Glutamatergic neuron (in vitro differentiated cells): Measurements from ENCODE around the gene DDO. TPM values are rescaled to one million over a fixed set of nuclear protein-coding genes. Genes with fewer than 3 reads are reported as not detected.

Experiments
- DNase-seq: peaks from one replicate; pipeline ENCODE4 v3.0.0; 2022
- H3K27ac Mint-ChIP-seq: one replicate; pipeline ENCODE4 v1.8.0; 2020; ENCODE audit warnings: mild to moderate bottlenecking, mixed read lengths, inconsistent platforms; ENCODE audit not compliant: unreplicated experiment
- H3K27me3 Mint-ChIP-seq: one replicate; pipeline ENCODE4 v1.8.0; 2020; ENCODE audit warnings: mild to moderate bottlenecking, moderate library complexity, mixed read lengths, inconsistent platforms; ENCODE audit not compliant: unreplicated experiment
- H3K36me3 Mint-ChIP-seq: one replicate; pipeline ENCODE4 v1.8.0; 2020; ENCODE audit warnings: mild to moderate bottlenecking, mixed read lengths, inconsistent platforms; ENCODE audit not compliant: unreplicated experiment
- H3K4me1 Mint-ChIP-seq: one replicate; pipeline ENCODE4 v1.8.0; 2020; ENCODE audit warnings: mild to moderate bottlenecking, low read depth, mixed read lengths, inconsistent platforms; ENCODE audit not compliant: unreplicated experiment
- H3K4me3 Mint-ChIP-seq: one replicate; pipeline ENCODE4 v1.8.0; 2020; ENCODE audit warnings: mild to moderate bottlenecking, mixed read lengths, inconsistent platforms; ENCODE audit not compliant: unreplicated experiment
- H3K9me3 Mint-ChIP-seq: one replicate; pipeline ENCODE4 v1.8.0; 2020; ENCODE audit warnings: mild to moderate bottlenecking, moderate library complexity, mixed read lengths, inconsistent platforms; ENCODE audit not compliant: unreplicated experiment
- total RNA-seq: library from RNA; stranded (reverse); fragmentation: NEBNext Ultra II Directional; extraction: Animal tissue kit (Norgen Biotek cat#: 25700); gene quantifications from one replicate; pipeline ENCODE4 v1.2.1, GENCODE V29; 2021; ENCODE audit not compliant: unreplicated experiment
- TF ChIP-seq, protein P1 (sequence below): fragments of 200-600 bp; sonication (generic); IDR thresholded peaks from one replicate; pipeline ENCODE4 v1.5.0; 2021; ENCODE audit not compliant: partially characterized antibody, unreplicated experiment

Gene DDO
- total RNA-seq, 1 donor from 2014 or later: not detected

DNA sequence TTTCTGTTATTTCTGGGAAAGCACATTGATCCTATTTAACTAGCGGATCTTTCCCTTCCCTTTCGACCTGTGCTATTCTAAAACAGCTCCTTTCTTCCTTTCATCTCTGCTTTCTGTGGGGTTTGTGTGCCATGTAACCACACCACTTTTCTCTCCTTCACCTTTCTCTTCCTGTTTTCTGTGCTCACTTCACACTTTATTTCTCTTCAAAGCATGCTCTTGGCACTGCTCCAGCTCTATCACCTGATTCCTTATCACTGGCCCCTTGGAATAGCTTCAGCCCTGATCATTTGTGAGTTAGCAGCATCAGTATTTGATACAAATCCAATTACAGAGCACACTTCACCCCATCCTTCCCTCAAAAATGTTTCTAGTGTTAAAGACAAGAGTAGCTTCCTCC lies 49.1 kb downstream of the DDO start:
- no peaks in the 10 kb centered on the region for H3K9me3 Mint-ChIP-seq

GRCh38 chr6:110364364-110365105 lies 50.8 kb downstream of the DDO start:
- Mint-ChIP-seq H3K36me3 (peaks cover 13% of the 10 kb centered on the region), H3K27ac (no peak overlapping the region), H3K9me3 (no peaks in the 10 kb centered on the region), H3K4me1 (peaks cover 4% of the 10 kb centered on the region), H3K4me3 (no peak overlapping the region), H3K27me3 (no peaks in the 10 kb centered on the region)
- no peak for DNase-seq
- TF ChIP-seq, protein P1, sequence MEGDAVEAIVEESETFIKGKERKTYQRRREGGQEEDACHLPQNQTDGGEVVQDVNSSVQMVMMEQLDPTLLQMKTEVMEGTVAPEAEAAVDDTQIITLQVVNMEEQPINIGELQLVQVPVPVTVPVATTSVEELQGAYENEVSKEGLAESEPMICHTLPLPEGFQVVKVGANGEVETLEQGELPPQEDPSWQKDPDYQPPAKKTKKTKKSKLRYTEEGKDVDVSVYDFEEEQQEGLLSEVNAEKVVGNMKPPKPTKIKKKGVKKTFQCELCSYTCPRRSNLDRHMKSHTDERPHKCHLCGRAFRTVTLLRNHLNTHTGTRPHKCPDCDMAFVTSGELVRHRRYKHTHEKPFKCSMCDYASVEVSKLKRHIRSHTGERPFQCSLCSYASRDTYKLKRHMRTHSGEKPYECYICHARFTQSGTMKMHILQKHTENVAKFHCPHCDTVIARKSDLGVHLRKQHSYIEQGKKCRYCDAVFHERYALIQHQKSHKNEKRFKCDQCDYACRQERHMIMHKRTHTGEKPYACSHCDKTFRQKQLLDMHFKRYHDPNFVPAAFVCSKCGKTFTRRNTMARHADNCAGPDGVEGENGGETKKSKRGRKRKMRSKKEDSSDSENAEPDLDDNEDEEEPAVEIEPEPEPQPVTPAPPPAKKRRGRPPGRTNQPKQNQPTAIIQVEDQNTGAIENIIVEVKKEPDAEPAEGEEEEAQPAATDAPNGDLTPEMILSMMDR: no peak

More for the DNA sequence above, 49.1 kb downstream of the DDO start:
- Mint-ChIP-seq H3K4me3 (no peak overlapping the region), H3K27ac (no peak overlapping the region), H3K36me3 (peaks cover 11% of the 10 kb centered on the region), H3K27me3 (no peaks in the 10 kb centered on the region), H3K4me1 (peaks cover 4% of the 10 kb centered on the region)
- DNase-seq: no peak
- TF ChIP-seq, protein P1: no peak

- no peak overlapping the region for H3K4me3 Mint-ChIP-seq
- TF ChIP-seq, protein P1: no peak
- no peak overlapping the region for H3K27ac Mint-ChIP-seq
- H3K9me3 Mint-ChIP-seq: no peaks in the 10 kb centered on the region
- no peaks in the 10 kb centered on the region for H3K27me3 Mint-ChIP-seq
- H3K36me3 Mint-ChIP-seq: peaks cover 13% of the 10 kb centered on the region
- H3K4me1 Mint-ChIP-seq: peaks cover 11% of the 10 kb centered on the region
- no peak for DNase-seq
Measured at GRCh38 chr6:110363748-110364147, 51.6 kb downstream of the DDO start.

- no peak for DNase-seq
- TF ChIP-seq, protein P1: no peak
- Mint-ChIP-seq H3K27ac (no peak overlapping the region), H3K36me3 (peaks cover 17% of the 10 kb centered on the region), H3K4me3 (no peak overlapping the region), H3K9me3 (peaks cover 15% of the 10 kb centered on the region), H3K4me1 (peaks cover 27% of the 10 kb centered on the region), H3K27me3 (peaks cover 10% of the 10 kb centered on the region)
Measured at GRCh38 chr6:110360676-110361075, 54.7 kb downstream of the DDO start.

- Mint-ChIP-seq H3K9me3 (peaks cover 17% of the 10 kb centered on the region), H3K4me1 (peaks cover 36% of the 10 kb centered on the region), H3K4me3 (peak overlapping the region; percentile 84), H3K27ac (no peak overlapping the region), H3K27me3 (peaks cover 11% of the 10 kb centered on the region), H3K36me3 (peaks cover 17% of the 10 kb centered on the region)
- no peak for DNase-seq
- TF ChIP-seq, protein P1: no peak
Measured at GRCh38 chr6:110359556-110359955, 55.8 kb downstream of the DDO start.
